ENCODE data around the gene ITGB5.

Gene ITGB5

GRCh38 chr3:124714223-124714853 is 172.8 kb downstream of the ITGB5 start:
- TF ChIP-seq CTCF (IDR thresholded peaks at IDR 0.05): no peak

All from LNCAP (cell line).